K562 (cell line): ENCODE data around the gene RABL2B. TPM values are rescaled to one million over a fixed set of nuclear protein-coding genes. Genes with fewer than 3 reads are reported as not detected.

Experiments used
- ATAC-seq: fragments of 200-7000 bp; cut with Tn5 transposase; 3 replicates; pipeline ENCODE4 v1.9.1; 2020; ENCODE audit warnings: moderate library complexity
- BruUV-seq: library from RNA; stranded (reverse); fragments of 400-500 nt; replicated peaks from 2 replicates; lab custom pipeline; 2021; lab: Mats Ljungman, UMichigan
- CTCF ChIA-PET: fragments of 300-600 bp; formaldehyde crosslinking; extraction: SDS; loops from one replicate; lab custom pipeline; 2021; ENCODE audit warnings: low intra/inter-chr PET ratio; lab: Yijun Ruan, JAX
- POLR2A ChIA-PET: fragments of 300-600, 350-650 bp; sonication (Branson Sonifier 250); formaldehyde crosslinking; extraction: SDS; loops from one replicate; lab custom pipeline; 2021; ENCODE audit warnings: antibody characterized with exemption, inconsistent platforms; lab: Yijun Ruan, JAX
- DNase-seq, 4 experiments: peaks; one replicate each; pipeline versions ENCODE4 v3.0.0 to v3.0.0-alpha.2; 2011 to 2018; ENCODE audit warnings: low spot score in 3 of 4, mixed read lengths in 3 of 4; ENCODE audit errors: extremely low read depth in 1 of 4
- FAIRE-seq: peaks from 2 replicates; lab custom pipeline; 2011; peaks lifted over from hg19 to GRCh38; lab: Jason Lieb, UNC
- H2AFZ ChIP-seq: 2 replicates; pipeline ENCODE4 v1.6.0; 2011; ENCODE audit warnings: low read depth, low read length, control low read depth, inconsistent platforms
- H3K27ac ChIP-seq: fragments of 200-600 bp; 3 replicates; pipeline ENCODE4 v1.8.0; 2011; ENCODE audit warnings: low read depth, mild to moderate bottlenecking, control low read depth, inconsistent platforms, low read length, moderate library complexity, mixed read lengths; ENCODE audit errors: extremely low read depth
- H3K27me3 ChIP-seq, 2 experiments: fragments of 300-600 bp in 1 of 2; 2 replicates in 1 of 2; 3 replicates in 1 of 2; pipeline versions ENCODE4 v1.6.0 to v1.8.0; 2011; ENCODE audit warnings: inconsistent platforms in 2 of 2, low read length in 2 of 2, mild to moderate bottlenecking in 1 of 2, mixed read lengths in 1 of 2, moderate library complexity in 1 of 2; ENCODE audit not compliant: control insufficient read depth in 2 of 2, insufficient read depth in 2 of 2
- H3K36me3 ChIP-seq: fragments of 300-600 bp; 3 replicates; pipeline ENCODE4 v1.8.0; 2011; ENCODE audit warnings: mild to moderate bottlenecking, low read length, inconsistent platforms; ENCODE audit not compliant: control insufficient read depth, insufficient read depth
- H3K4me1 ChIP-seq, 2 experiments: fragments of 200-600 bp in 1 of 2; replicated peaks in 1 of 2; 2 replicates in 1 of 2; 3 replicates in 1 of 2; pipeline versions ENCODE4 v1.5.1 to v1.8.0; 2011; ENCODE audit warnings: inconsistent platforms in 2 of 2, low read length in 2 of 2, mild to moderate bottlenecking in 1 of 2, mixed read lengths in 1 of 2, moderate library complexity in 1 of 2; ENCODE audit not compliant: control insufficient read depth in 2 of 2, insufficient read depth in 2 of 2
- H3K4me2 ChIP-seq: 2 replicates; pipeline ENCODE4 v1.6.1; 2011; ENCODE audit warnings: low read length, control low read depth, inconsistent platforms, mixed read lengths; ENCODE audit not compliant: insufficient read depth
- H3K4me3 ChIP-seq: fragments of 200-600 bp; sonication (generic), shearing (Covaris generic); 2 replicates; pipeline ENCODE4 v1.5.1; 2016; ENCODE audit warnings: control low read depth, inconsistent platforms
- H3K79me2 ChIP-seq: fragments of 200-600 bp; 3 replicates; pipeline ENCODE4 v1.8.0; 2011; ENCODE audit warnings: low read length, inconsistent platforms; ENCODE audit not compliant: control insufficient read depth, insufficient read depth
- H3K9ac ChIP-seq, 2 experiments: 2 replicates each; pipeline versions ENCODE4 v1.6.0 to v1.6.1; 2011; ENCODE audit warnings: low read depth in 2 of 2, low read length in 2 of 2, control low read depth in 1 of 2, inconsistent platforms in 1 of 2, mild to moderate bottlenecking in 1 of 2, mixed read lengths in 1 of 2; ENCODE audit not compliant: insufficient read depth in 1 of 2
- H3K9me1 ChIP-seq: one replicate; pipeline ENCODE4 v1.6.0; 2011; ENCODE audit warnings: inconsistent platforms, mild to moderate bottlenecking, low read length, moderate library complexity; ENCODE audit not compliant: control insufficient read depth, insufficient read depth
- H3K9me3 ChIP-seq: replicated peaks from 2 replicates; pipeline ENCODE4 v1.5.1; 2011; ENCODE audit warnings: low read depth, low read length, inconsistent platforms; ENCODE audit not compliant: control insufficient read depth, insufficient read depth
- H4K20me1 ChIP-seq: replicated peaks from 2 replicates; pipeline ENCODE4 v1.6.1; 2011; ENCODE audit warnings: low read length, inconsistent platforms, mixed read lengths; ENCODE audit not compliant: control insufficient read depth, insufficient read depth
- CHD7 ChIP-seq: fragments of 200-600 bp; sonication (generic); IDR thresholded peaks from one replicate; pipeline ENCODE4 v1.6.1; 2012; ENCODE audit warnings: mild to moderate bottlenecking, low read depth, low read length, inconsistent platforms
- HMGN3 ChIP-seq: IDR thresholded peaks from 2 replicates; pipeline ENCODE4 v1.6.1; 2011; ENCODE audit warnings: borderline replicate concordance, low read depth, mild to moderate bottlenecking, mixed read lengths, low read length; ENCODE audit not compliant: insufficient read length; ENCODE audit errors: extremely low read depth
- MTA1 ChIP-seq: fragments of 450-650 bp; IDR thresholded peaks from 2 replicates; pipeline ENCODE4 v1.6.1; 2017; ENCODE audit warnings: borderline replicate concordance
- PCBP1 ChIP-seq: fragments of 200-400 bp; formaldehyde crosslinking; IDR thresholded peaks from 2 replicates; pipeline ENCODE4 v1.6.1; 2018; ENCODE audit warnings: mild to moderate bottlenecking, low read depth, low read length; ENCODE audit not compliant: poor library complexity, severe bottlenecking
- POLR2B ChIP-seq: fragments of 450-650 bp; IDR thresholded peaks from 2 replicates; pipeline ENCODE4 v1.6.1; 2018; ENCODE audit warnings: low read depth; ENCODE audit not compliant: partially characterized antibody
- SMAD1 ChIP-seq: fragments of 150-350 bp; IDR thresholded peaks from 2 replicates; pipeline ENCODE4 v1.6.1; 2014; ENCODE audit warnings: low read length, low read depth; ENCODE audit not compliant: partially characterized antibody
- ZNF24 ChIP-seq: fragments of 450-650 bp; IDR thresholded peaks from 2 replicates; pipeline ENCODE4 v1.6.1; 2016
- WGBS: fragments of 100-300 bp; shearing (Covaris generic); methylation state at CpG from one replicate; pipeline ENCODE4 v1.1.6; 2016; ENCODE audit warnings: low coverage, mixed read lengths; ENCODE audit not compliant: insufficient coverage; ENCODE audit errors: missing lambda C conversion rate; 5-methylcytosine and 5-hydroxymethylcytosine counted together
- in situ Hi-C: fragments of 300-500 bp; cut with MboI; formaldehyde crosslinking; loops from 4 replicates; pipeline ENCODE4 v1.15.0; 2018; ENCODE audit warnings: inconsistent platforms, mixed read lengths
- intact Hi-C: fragments of 100-400 bp; cut with micrococcal nuclease; formaldehyde crosslinking; loops from 2 replicates; pipeline ENCODE4 v1.14.2; 2022
- polyA plus RNA-seq, 8 experiments: library from polyadenylated mRNA; depleted of rRNA in 4 of 8; stranded (reverse) in 5 of 8; unstranded in 3 of 8; fragments of >200 nt; fragmentation: Nextera tagmentation in 2 of 8; fragmentation: Illumina TruSeq in 1 of 8; extraction: Ambion mirVana in 2 of 8; extraction: Trizol in 1 of 8; gene quantifications; 2 replicates each; pipeline versions ENCODE4 v1.2.1 to v1.2.3, GENCODE V29; 2011 to 2014; ENCODE audit warnings: inconsistent platforms in 1 of 8, missing spikeins in 1 of 8
- total RNA-seq, 7 experiments: library from RNA; depleted of rRNA in 6 of 7; stranded (reverse); fragments of >200 nt in 6 of 7; fragmentation: Illumina TruSeq in 2 of 7; extraction: Trizol in 2 of 7; gene quantifications; 2 replicates each; pipeline versions ENCODE4 v1.2.1 to v1.2.3, GENCODE V29; 2011 to 2021; ENCODE audit warnings: low replicate concordance in 1 of 7

RABL2B gene
- total and polyA plus RNA-seq, 9 of the 15 experiments (the other 6 are each of a cell fraction or from before 2014, with no cell fraction given), result 0.76 to 8.5 (median 3.6) TPM

- Histone ChIP-seq H3K27me3 (peaks cover 14 to 73% of the 10 kb centered on the region in 2 experiments; a peak in 3 of 5 replicates), H3K27ac (no peak overlapping the region), H3K36me3 (no peaks in the 10 kb centered on the region), H3K9me3 (no peaks in the 10 kb centered on the region), H3K4me1 (0 out of 5 replicates have a peak, but pooled peaks cover 0 to 3% of the 10 kb centered on the region in 2 experiments), H3K9ac (no peak overlapping the region), H3K79me2 (no peaks in the 10 kb centered on the region), H3K4me3 (no peak overlapping the region), H3K4me2 (no peak overlapping the region), H3K9me1 (no peaks in the 10 kb centered on the region), H2AFZ (no peak overlapping the region), H4K20me1 (0 out of 2 replicates have a peak, but pooled peaks cover 5% of the 10 kb centered on the region)
- DNase-seq (no peak), FAIRE-seq (no peak), ATAC-seq (no peak)
- WGBS, result 100% methylated on average over 2 of the region's 132 CpGs
- intact Hi-C loops, result no loop called here
- CTCF ChIA-PET, result no interaction called here
- BruUV-seq, result no TSS peak
- POLR2A ChIA-PET, result no interaction called here
- in situ Hi-C loops, result no loop called here
- TF ChIP-seq SMAD1, result no peak
- no peak for TF ChIP-seq MTA1
- TF ChIP-seq POLR2B, result no peak
- no peak for TF ChIP-seq ZNF24
- TF ChIP-seq HMGN3, result no peak
- no peak for TF ChIP-seq PCBP1
- no peak for TF ChIP-seq CHD7
Measured at GRCh38 chr22:50720301-50721256, 62.9 kb downstream of the RABL2B start.
